Heart left ventricle (tissue), 13 donors: ENCODE results near the gene AUH.

Experiments used
- POLR2A ChIP-seq, 2 donors: fragments of 450-650 bp; IDR thresholded peaks; one replicate each; pipeline ENCODE4 v1.6.1; 2017; ENCODE audit warnings: antibody characterized with exemption in 2 of 2, mild to moderate bottlenecking in 2 of 2, moderate library complexity in 2 of 2
- TF ChIP-seq, protein P1 (sequence below), 12 donors: fragments of 200-600 bp; sonication (generic) in 4 of 12; IDR thresholded peaks; one replicate each; pipeline versions ENCODE4 v1.5.0 to v1.8.0; 2018 to 2022; ENCODE audit warnings: antibody characterized with exemption in 12 of 12, mild to moderate bottlenecking in 5 of 12
- donor health status: ischemic (EF 13 %, LVEDD 7.1; RV severe dilation, severe dysfunction).
- donor health status: DM: no; HTN: yes; CAD: no.
- donor health status: DM: no; HTN: no; CAD: no.
- donor health status: ischemic (EF 25% LVEDD 6.9; RV normal size, moderate dysfunction).
- donor health status: ischemic (EF 25% LVEDD 5.7; RV mildly dilated, moderate dysfunction).
- donor health status: ischemic (EF 35%, LVEDD 5.7; RV mildly dilated, moderate dysfunction).
- donor health status: nonischemic (EF 11% LVEDD 7.7; RV severe dilation, severe dysfunction).
- donor health status: DM: yes; HTN: yes; CAD: no.
- donor health status: PGD.
- donor health status: ischemic (EF 29% LVEDD 5.4; RV normal size, mild dysfunction).
- donor health status: nonischemic (EF 23%, LVEDD 6.1; RV moderate dilation, normal function).

- TF ChIP-seq, protein P1, sequence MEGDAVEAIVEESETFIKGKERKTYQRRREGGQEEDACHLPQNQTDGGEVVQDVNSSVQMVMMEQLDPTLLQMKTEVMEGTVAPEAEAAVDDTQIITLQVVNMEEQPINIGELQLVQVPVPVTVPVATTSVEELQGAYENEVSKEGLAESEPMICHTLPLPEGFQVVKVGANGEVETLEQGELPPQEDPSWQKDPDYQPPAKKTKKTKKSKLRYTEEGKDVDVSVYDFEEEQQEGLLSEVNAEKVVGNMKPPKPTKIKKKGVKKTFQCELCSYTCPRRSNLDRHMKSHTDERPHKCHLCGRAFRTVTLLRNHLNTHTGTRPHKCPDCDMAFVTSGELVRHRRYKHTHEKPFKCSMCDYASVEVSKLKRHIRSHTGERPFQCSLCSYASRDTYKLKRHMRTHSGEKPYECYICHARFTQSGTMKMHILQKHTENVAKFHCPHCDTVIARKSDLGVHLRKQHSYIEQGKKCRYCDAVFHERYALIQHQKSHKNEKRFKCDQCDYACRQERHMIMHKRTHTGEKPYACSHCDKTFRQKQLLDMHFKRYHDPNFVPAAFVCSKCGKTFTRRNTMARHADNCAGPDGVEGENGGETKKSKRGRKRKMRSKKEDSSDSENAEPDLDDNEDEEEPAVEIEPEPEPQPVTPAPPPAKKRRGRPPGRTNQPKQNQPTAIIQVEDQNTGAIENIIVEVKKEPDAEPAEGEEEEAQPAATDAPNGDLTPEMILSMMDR (IDR thresholded peaks at IDR 0.05): no peak
- TF ChIP-seq POLR2A (IDR thresholded peaks at IDR 0.05): no peak
These were observed 100.3 kb downstream of the AUH start for GRCh38 chr9:91261417-91261816.
